ENCODE data around the gene LIG3.
"Not testable (repeated sequence)": the region's sequence is repeated elsewhere in the genome, so short reads cannot be mapped to it uniquely, and the experiment has no call there.

LIG3 gene

DNA sequence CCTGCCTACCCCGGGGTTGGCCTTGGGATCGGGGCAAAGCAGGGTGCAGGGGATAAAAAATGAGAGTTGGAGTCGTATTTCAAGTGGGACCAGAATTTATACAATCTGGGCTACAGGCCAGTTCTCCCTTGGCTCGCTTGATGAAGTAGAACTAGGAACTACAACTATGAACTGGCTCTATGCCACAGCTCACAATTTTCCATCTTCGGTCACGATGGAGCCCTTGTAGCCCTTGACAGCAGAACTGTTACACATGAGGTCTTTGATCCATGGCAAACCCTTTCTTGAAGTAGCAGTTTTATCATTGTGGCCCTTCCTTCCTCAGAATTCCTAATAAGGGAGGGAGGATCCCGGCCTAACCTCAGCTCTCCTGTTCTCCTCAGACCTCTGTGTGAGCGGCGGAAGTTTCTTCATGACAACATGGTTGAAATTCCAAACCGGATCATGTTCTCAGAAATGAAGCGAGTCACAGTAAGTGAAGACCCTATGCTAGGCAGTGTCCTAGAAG, 17.1 kb downstream of the LIG3 start:
- DNase-seq (ENCODE audit: low read depth, low spot score), result no peak
- H3K27ac ChIP-seq, result no peak overlapping the region

DNA sequence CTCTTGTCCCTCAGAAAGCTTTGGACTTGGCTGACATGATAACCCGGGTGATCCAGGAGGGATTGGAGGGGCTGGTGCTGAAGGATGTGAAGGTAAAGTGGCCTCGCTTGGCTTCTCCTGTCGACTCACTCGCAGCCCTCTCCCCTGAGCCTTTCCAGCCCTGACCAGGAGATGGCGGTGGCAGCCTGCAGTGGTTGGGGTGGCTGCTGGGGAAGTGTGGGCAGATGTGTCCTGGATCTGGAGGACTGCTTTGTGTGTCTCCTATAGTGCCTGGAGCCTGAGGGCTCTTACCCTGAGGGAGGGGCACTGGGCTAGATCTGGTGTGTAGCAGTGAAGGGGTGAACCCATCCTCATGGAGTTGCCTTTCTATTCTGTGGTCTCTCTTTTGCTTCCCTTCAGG, 17.9 kb downstream of the LIG3 start:
- no peak for DNase-seq (ENCODE audit: low read depth, low spot score)

DNA sequence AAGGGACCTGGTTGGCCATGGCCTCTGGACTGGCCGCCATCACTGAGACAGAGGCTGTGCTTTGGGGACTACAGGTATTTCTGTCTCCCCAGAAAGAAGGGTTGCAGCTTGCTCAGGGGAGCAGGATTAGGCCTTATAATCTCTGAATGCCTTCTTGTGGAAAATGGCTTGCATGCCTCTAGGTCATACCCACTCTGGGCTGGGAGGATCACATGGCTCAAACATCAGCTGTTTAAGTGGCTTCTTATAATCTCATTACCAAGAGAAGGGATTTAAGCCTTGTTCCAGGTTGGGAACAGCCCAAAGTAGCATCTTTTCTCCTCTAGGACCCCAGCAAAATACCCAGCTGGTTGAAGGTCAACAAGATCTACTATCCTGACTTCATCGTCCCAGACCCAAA, 19.1 kb downstream of the LIG3 start:
- no peak overlapping the region for H3K27ac ChIP-seq
- no peak for DNase-seq (ENCODE audit: low read depth, low spot score)

More for the DNA sequence above, 17.9 kb downstream of the LIG3 start:
- no peak overlapping the region for H3K27ac ChIP-seq

DNA sequence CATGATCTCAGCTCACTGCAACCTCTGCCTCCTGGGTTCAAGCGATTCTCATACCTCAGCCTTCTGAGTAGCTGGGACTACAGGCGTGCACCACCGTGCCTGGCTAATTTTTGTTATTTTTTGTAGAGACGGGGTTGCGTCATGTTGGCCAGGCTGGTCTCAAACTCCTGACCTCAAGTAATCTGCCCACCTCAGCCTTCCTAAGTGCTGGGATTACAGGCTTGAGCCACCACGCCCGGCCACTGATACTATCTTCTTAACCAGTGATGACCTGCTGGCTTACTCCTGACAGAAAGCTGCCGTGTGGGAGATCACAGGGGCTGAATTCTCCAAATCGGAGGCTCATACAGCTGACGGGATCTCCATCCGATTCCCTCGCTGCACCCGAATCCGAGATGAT, 20.7 kb downstream of the LIG3 start:
- H3K27ac ChIP-seq; DNase-seq (ENCODE audit: low read depth, low spot score): not testable (repeated sequence)

DNA sequence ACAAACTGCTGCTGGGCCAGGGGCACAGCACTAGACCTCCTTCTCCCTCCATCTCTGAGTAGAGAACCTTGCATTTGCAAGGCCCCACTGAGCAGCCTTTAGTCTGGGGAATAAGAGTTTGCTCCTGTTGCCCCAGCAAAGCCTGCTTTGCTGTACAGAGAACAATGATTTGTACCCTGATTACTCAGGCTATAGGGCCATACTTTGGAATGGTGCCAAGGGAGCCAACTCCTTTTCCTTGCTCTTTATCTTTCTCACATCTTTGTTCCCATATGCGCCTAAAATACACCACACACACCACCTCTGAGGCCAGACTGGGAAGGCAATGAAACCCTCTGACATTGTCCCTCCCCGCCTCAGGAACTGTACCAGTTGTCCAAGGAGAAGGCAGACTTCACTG, 21.2 kb downstream of the LIG3 start:
- H3K27ac ChIP-seq, result no peak overlapping the region
- DNase-seq (ENCODE audit: low read depth, low spot score), result no peak

DNA sequence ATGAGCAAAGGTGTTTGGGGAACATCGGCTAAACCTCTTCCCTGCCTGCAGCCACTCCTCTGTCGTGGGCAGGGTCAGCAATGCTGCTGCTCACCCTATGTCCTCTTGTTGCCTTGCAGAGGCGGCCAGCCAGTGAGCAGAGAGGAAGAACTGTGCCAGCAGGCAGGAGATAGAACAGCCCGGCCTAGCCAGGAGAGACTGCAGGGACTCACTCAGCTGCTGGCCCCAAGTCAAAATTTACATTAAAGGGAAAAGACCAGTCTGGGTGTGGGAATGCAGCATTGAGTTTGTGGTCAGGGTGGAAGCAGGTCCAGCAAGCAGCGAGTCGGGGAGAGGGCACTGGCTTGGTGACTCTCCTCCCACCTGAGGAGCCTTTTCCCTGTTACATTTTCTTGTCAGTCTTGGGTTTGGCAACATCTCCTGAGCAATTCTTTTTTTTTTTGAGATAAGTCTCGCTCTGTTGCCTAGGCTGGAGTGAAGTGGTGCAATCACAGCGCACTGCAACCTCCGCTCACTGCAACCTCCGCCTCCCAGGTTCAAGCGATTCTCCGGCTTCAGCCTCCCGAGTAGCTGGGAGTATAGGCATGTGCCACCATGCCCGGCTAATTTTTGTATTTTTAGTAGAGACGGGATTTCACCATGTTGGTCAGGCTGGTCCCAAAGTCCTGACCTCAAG, 22.7 kb downstream of the LIG3 start:
- H3K27ac ChIP-seq, result no peak overlapping the region
- DNase-seq (ENCODE audit: low read depth, low spot score), result no peak

DNA sequence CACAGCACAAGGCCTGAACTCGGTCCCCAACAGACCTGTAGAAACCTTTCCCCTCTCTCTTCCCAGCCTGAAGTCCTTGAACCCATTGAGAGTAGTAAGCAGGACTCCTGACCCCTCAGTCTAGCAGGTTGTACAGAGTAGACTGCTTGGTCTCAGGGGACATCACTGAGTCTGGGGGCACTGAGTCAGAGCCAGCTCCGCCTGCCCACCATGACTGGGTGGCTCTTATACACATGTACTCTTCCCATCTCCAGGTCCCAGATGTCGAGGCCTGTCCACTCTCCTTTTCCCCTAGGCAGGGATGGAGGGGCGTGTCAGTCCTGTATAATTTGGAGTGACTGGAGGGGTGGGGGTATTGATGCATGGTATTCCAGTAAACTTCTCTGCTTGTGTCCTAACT, 23.5 kb downstream of the LIG3 start:
- DNase-seq (ENCODE audit: low read depth, low spot score), result no peak
- no peak overlapping the region for H3K27ac ChIP-seq

DNA sequence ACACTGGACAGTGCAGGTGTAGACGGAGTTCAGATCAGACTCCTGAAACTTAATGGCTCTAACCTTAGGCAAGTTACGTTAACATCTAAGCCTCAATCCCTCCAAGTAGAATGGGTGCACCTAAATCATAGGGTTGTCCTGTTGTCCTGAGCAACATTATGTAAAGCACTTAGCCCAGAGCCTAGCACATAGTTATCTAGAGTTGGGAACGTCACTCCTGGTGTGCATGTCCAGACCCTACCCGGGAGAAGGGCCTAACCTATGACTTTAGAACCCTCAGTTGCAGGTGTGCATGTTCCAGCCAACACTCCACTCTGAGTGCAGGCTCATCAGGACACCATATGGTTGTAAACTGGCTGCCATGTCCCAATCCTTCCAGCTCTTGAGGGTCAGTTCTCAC, 26.0 kb downstream of the LIG3 start:
- DNase-seq (ENCODE audit: low read depth, low spot score), result no peak

DNA sequence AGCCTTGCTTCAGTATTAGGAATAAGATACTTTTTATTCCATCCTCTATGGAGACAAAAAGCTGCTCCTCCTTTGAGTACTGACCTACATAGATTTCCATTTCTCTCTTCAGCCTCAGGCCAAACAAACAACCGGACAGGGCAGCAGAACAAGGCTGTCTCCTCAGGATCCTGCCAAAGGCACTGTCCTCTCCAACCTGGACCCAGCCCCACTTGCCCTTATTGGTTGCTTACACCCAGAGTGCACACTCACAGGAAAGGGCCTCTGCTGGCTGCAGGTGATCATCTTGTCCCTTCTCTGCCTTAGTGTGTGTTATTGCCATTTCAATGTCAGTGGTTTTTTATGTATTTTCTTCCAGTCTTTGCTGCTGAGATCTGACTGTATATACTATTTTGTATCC, 26.6 kb downstream of the LIG3 start:
- no peak overlapping the region for H3K27ac ChIP-seq

More for the DNA sequence above, 26.0 kb downstream of the LIG3 start:
- H3K27ac ChIP-seq, result no peak overlapping the region

DNA sequence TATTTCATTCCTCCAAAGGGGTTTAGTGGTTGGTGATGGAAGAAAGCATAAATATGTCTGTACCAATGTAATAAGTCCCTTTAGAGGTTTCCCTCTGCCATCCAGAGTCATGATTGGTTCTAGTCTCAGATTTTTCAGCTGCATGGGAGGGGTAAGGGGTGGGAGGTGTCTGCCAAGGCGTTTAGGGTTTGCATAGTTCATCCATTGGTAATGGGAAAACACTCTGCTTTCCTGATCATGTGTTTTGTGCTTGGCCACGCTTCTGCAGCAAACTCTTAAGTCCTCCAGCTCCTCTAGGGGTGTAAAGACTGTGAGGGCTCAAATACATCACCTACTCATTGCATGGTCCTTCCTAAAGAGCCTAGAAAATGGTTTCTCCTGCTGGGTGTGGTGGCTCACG, 29.8 kb downstream of the LIG3 start:
- H3K27ac ChIP-seq, result no peak overlapping the region
- DNase-seq (ENCODE audit: low read depth, low spot score), result no peak

More for the DNA sequence above, 26.6 kb downstream of the LIG3 start:
- no peak for DNase-seq (ENCODE audit: low read depth, low spot score)

DNA sequence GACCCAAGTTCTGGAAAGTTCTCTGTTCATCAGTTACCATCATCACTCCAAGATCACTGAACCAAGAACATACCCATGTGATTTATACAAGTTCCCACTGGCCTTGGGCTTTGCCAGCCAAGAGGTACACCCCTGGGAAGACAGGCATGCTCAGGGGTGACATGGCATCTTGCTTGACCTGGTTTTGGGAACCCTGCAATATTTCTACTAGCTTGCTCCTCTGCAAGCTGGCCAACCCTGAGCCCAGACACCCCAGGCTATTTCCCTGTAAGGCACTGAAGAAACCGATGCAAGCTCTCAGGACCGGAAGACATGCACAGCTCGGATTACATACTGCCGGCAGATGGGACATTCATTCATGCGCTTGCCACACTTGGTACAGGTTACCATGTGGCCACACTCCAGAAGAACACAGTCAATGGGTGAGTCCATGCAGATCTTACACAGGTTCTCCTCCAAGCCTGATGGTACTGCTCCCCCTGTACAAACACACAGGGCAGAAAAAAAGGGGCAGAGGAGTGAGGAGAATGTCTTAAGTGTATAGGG, 31.4 kb downstream of the LIG3 start:
- H3K27ac ChIP-seq, result no peak overlapping the region
- no peak for DNase-seq (ENCODE audit: low read depth, low spot score)

DNA sequence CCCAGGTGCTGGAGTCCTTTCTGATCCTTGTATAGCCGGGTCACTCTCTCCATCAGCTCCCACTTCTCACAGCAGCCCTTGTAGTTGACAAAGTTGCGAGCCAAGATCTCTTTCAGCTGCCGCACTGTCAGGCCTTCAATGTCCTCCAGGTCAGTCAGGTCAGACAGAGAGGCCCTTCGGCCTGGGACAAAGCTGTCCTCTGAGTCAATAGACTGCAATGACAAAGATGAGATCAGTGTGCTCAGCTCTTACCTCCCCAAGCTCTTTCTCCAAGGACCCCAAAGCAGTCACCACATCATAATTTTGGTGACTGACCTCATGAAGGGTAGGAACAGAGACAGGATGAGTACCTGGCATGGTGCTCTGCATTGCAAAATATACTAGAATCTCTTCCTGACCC, 36.1 kb downstream of the LIG3 start:
- no peak for DNase-seq (ENCODE audit: low read depth, low spot score)
- H3K27ac ChIP-seq, result no peak overlapping the region

DNA sequence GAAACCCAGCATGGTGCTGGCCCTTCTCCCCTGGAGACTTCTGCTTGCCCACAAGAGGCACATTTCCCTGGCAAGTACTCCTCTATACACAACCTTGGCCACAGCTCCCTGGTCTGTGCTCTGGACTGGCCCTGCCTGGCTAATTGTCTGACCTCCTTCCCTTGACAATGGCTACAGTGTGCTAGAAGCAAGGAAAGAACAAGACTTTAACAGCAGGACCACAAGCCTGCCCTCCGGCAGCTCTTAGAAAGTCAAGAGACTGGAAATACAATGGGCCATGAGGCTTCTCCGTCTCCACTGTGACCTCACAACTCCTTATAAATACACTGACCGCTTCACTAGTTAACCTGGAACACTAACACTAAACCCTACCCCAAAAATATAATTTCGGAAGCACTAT, 36.7 kb downstream of the LIG3 start:
- DNase-seq (ENCODE audit: low read depth, low spot score), result no peak
- no peak overlapping the region for H3K27ac ChIP-seq

DNA sequence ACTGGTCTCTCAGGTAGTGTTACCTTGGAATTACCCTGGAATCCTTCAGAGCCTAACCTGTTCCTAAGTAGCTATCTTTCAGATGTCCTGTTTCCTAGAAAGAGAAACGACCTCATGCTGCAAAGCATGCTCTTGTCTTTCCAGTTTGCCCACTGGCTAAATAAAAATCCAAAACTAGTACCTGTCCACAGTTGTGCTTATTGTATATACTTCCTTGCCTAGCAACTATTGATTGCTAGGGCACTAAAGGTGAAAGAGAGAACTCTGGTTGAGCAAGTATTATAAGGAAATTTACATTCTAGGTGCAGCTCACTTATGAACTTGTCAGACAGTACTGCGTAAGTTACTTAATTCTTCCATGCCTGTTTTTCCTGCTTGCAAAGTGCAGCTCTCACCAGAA, 38.5 kb downstream of the LIG3 start:
- H3K27ac ChIP-seq, result no peak overlapping the region
- DNase-seq (ENCODE audit: low read depth, low spot score), result no peak

DNA sequence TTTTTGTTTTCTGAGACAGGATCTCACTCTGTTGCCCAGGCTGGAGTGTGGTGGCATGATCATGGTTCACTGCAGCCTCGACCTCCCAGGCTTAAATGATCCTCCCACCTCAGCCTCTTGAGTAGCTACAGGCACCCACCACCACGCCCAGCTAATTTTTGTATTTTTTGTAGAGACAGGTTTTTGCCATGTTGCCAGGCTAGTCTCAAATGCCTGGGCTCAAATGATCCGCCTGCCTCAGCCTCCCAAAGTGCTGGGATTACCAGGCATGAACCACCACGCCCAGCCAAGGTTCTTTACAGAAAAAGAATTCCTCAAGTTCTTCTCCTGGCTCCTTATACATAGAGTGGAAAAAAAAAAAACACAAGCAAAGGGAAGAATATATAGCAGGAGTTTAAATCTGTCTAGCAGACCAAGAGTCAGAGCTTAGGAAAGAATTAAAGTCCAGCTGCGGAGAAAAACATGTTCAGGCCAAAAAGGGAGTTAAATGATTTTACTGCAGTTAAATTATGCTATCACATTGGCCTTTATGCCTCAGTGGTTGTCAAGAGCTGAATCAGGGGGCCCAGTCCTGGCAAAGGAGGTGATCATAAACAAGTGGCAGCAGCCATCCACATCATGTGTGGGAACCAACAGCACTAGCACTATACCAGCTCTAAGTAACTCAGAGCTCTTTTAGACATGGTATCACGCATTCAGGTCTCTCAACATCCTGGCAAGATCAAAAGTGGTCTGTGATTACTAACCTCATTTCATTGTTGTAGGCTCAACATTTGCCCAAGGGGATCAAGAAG, 39.3 kb downstream of the LIG3 start:
- DNase-seq (ENCODE audit: low read depth, low spot score), result no peak
- no peak overlapping the region for H3K27ac ChIP-seq

DNA sequence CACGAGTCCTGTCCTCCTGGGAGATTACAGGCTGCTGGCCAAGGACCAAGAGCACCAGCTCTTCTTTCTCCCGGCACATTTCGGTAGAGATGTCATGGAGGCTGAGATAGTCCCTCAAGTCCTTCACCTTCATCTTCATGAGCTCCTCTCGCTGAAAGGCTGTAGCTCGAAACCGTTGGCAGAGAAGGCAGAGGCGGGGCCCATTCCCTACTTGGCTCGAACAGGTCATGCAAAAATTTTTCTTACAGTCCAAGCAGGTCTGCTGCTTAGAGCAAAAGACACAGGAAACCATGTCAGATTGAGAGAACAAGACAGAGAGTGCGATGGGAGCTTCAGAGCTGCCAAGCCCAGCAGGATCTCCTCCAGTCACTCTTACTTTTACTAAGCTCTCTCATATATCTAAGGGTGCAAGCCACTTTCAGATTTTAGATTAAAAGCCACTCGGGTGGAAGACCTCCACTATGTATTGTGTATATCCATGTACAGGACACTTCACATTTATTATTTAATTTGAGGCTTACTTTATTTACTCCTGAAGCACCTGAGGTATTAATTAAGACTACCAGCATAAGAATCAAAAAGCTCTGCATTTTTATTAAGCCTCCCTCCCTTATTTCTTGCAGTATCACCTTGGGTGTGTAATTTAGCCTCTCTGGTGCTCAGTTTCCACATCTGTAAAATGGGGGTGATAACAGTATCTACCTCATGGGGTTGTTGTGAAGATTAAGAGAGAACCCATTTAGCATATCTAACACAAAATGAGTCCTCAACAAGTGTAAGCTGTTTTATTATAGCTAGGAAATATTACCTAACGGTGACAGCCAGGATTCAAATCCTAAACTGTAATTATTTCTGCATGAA, 41.4 kb downstream of the LIG3 start:
- no peak for DNase-seq (ENCODE audit: low read depth, low spot score)
- peak overlapping the region; percentile 81 for H3K27ac ChIP-seq

DNA sequence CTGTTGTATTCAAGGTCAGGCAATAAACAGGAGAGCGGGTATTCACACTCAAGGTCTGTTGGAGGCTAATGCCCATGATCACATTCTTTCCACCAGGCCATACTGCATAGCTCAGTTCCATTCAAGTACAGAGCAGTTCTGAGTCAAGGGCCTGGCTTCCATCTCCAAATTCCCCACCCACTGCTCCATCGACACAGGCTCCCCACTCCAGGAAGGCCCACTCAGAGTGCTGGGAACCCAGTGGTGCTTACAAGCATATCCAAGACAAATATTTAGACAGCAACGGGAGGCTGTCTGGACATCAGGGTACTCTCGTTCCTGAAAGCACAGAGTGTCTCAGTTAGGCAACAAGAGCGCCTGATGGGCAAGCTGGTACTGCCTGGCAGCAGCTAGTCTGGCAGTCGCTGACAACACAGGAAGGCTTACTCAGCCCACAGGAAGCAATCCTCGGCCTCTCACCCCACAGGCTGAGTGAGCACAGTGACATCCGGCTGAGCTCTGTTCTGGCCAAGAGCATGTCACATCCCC, 42.3 kb downstream of the LIG3 start:
- H3K27ac ChIP-seq, result peak overlapping the region; percentile 81

DNA sequence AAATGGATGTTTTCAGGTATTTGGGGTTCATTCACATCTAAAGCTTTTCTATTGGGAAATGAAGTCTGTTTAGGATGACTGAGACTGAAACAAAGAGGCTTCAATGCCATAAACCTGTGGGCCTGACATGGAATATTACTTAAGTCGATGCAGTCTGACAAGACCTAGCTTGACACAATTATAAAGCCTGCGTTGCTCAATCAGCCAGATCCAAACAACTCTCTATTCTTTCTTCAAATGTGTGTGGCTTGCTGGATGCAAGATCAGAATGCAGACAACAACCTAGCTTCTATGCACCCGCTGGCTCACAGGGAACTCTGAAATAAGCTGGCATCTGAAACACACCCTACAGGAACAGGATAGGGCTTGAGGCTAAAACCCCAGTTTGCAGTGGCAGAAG, 43.2 kb downstream of the LIG3 start:
- DNase-seq (ENCODE audit: low read depth, low spot score), result peak; percentile 60
- peak overlapping the region; percentile 81 for H3K27ac ChIP-seq

More for the DNA sequence above, 42.3 kb downstream of the LIG3 start:
- no peak for DNase-seq (ENCODE audit: low read depth, low spot score)

DNA sequence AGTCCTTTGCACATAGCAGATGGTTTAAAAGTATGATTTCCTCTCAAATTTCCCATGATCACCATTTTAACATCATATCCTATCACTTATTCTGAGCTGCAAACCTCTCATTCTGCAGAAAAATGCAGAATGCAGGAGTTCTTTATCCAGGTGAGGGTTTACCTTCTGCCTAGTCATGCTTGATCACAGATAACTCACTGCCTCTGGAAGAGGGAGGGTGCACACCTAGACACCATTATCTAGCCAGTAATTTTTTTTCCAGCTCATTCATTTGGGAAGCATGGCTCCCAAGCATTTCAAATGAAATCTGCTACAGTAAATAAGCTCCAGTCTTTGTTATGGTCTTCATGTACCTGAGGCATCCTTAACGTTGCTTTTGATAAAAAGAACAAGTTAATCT, 45.2 kb downstream of the LIG3 start:
- peak overlapping the region; percentile 23 for H3K27ac ChIP-seq
- no peak for DNase-seq (ENCODE audit: low read depth, low spot score)

DNA sequence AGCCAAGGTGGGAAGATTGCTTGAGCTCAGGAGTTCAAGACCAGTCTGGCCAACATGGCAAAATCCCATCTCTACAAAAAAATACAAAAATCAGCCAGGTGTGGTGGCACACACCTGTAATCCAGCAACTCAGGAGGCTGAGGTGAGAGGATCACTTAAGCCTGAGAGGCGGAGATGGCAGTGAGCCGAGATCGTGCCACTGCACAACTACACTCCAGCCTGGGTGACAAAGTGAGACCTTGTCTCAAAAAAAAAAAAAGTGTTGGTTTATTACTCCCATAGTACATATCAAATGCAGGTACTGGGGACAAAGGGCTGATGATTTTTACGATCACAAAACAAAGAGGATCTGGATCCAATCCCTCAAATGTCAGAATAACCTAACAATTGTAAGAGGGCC, 47.8 kb downstream of the LIG3 start:
- not testable (repeated sequence) for DNase-seq (ENCODE audit: low read depth, low spot score)
- peak overlapping the region; percentile 80 for H3K27ac ChIP-seq

All from epithelial cell of prostate (primary cell).